Activated T-cell treated with anti-CD3 and anti-CD28 coated beads for 1 hour (primary cell): ENCODE data around the gene DMAC2L.
"Not testable (repeated sequence)": the region's sequence is repeated elsewhere in the genome, so short reads cannot be mapped to it uniquely, and the experiment has no call there.

ENCODE experiments used
- DNase-seq: peaks from one replicate; pipeline ENCODE4 v3.0.0-alpha.2; 2020; ENCODE audit warnings: low read depth

DMAC2L gene

GRCh38 chr14:50311972-50312733, at the start of gene DMAC2L, which contains the start of gene L2HGDH:
Gene DMAC2L, plus strand, starts transcription at chr14:50312324. Its CDS starts 9,164 bp downstream, at chr14:50321488.
Gene L2HGDH, minus strand, starts transcription at chr14:50312229. Its CDS starts 79 bp downstream, at chr14:50312150.
- DNase-seq = peak; percentile 78

- no peak for DNase-seq
Observed at GRCh38 chr14:50262865-50263264, 49.3 kb upstream of the DMAC2L start.

GRCh38 chr14:50263321-50263720, 48.8 kb upstream of the DMAC2L start:
- no peak for DNase-seq

- no peak for DNase-seq
Observed at GRCh38 chr14:50265029-50265428, 47.1 kb upstream of the DMAC2L start.

GRCh38 chr14:50270932-50271331, 41.2 kb upstream of the DMAC2L start:
- no peak for DNase-seq

GRCh38 chr14:50272498-50272897, 39.6 kb upstream of the DMAC2L start:
- no peak for DNase-seq

GRCh38 chr14:50285861-50286260, 26.3 kb upstream of the DMAC2L start:
- no peak for DNase-seq

GRCh38 chr14:50288146-50288545, 24.0 kb upstream of the DMAC2L start:
- no peak for DNase-seq

GRCh38 chr14:50290306-50290705, 21.8 kb upstream of the DMAC2L start:
- DNase-seq = no peak

- no peak for DNase-seq
Observed at GRCh38 chr14:50299585-50299984, 12.5 kb upstream of the DMAC2L start.

- DNase-seq = no peak
Observed at GRCh38 chr14:50301914-50302313, 10.2 kb upstream of the DMAC2L start.

GRCh38 chr14:50303744-50304471, 8.2 kb upstream of the DMAC2L start:
- no peak for DNase-seq

- DNase-seq = no peak
Observed at GRCh38 chr14:50308363-50308915, 3.7 kb upstream of the DMAC2L start.

GRCh38 chr14:50310445-50310844, 1.7 kb upstream of the DMAC2L start:
- DNase-seq = no peak

- DNase-seq = no peak
Observed at GRCh38 chr14:50311337-50311971, 670 bp upstream of the DMAC2L start.

- DNase-seq = no peak
Observed at GRCh38 chr14:50312734-50313054, 570 bp downstream of the DMAC2L start.

GRCh38 chr14:50314098-50314497, 2.0 kb downstream of the DMAC2L start:
- not testable (repeated sequence) for DNase-seq

GRCh38 chr14:50318031-50318626, 6.0 kb downstream of the DMAC2L start:
- DNase-seq = no peak

- no peak for DNase-seq
Observed at GRCh38 chr14:50319293-50319692, 7.2 kb downstream of the DMAC2L start.

GRCh38 chr14:50319721-50320120, 7.6 kb downstream of the DMAC2L start:
- no peak for DNase-seq

- DNase-seq = no peak
Observed at GRCh38 chr14:50320283-50320682, 8.2 kb downstream of the DMAC2L start.

GRCh38 chr14:50321009-50321660, 9.0 kb downstream of the DMAC2L start:
- DNase-seq = peak; percentile 35
